IMR-90 (cell line): ENCODE measurements around the gene PEX26. TPM values are rescaled to one million over a fixed set of nuclear protein-coding genes. Genes with fewer than 3 reads are reported as not detected.

Experiments used
- ATAC-seq: fragments of 200-7000 bp; cut with Tn5 transposase; 2 replicates; pipeline ENCODE4 v1.9.1; 2020; ENCODE audit warnings: low read depth, mild to moderate bottlenecking, moderate library complexity
- Bru-seq: library from RNA; stranded (reverse); fragments of 400-500 nt; gene quantifications from one replicate; lab custom pipeline; 2021; lab: Mats Ljungman, UMichigan
- BruChase-seq, 2 experiments: library from RNA; stranded (reverse); fragments of 400-500 nt; gene quantifications; one replicate each; lab custom pipeline; 2021; lab: Mats Ljungman, UMichigan
- BruUV-seq: library from RNA; stranded (reverse); fragments of 400-500 nt; replicated peaks from 2 replicates; lab custom pipeline; 2021; lab: Mats Ljungman, UMichigan
- CTCF ChIA-PET: fragments of 300-600 bp; formaldehyde crosslinking; extraction: SDS; loops from one replicate; lab custom pipeline; 2021; ENCODE audit warnings: antibody characterized with exemption; lab: Yijun Ruan, JAX
- POLR2A ChIA-PET: fragments of 300-600 bp; sonication (Branson Sonifier 250); formaldehyde crosslinking; loops from one replicate; lab custom pipeline; 2022; ENCODE audit warnings: antibody characterized with exemption; ENCODE audit not compliant: unreplicated experiment; lab: Charles Lee
- DNase-seq: peaks from one replicate; pipeline ENCODE4 v3.0.0; 2013
- H2AFZ ChIP-seq: replicated peaks from 2 replicates; pipeline ENCODE3; 2013; ENCODE audit warnings: low read length, mild to moderate bottlenecking; ENCODE audit not compliant: poor library complexity
- H2AK5ac ChIP-seq: 2 replicates; pipeline ENCODE4 v1.6.1; 2013; ENCODE audit warnings: low read depth, low read length, inconsistent platforms
- H2AK9ac ChIP-seq: replicated peaks from 2 replicates; pipeline ENCODE3; 2013; ENCODE audit warnings: mild to moderate bottlenecking, low read depth, low read length, moderate library complexity; ENCODE audit not compliant: poor library complexity
- H2BK120ac ChIP-seq: 2 replicates; pipeline ENCODE4 v1.6.1; 2013; ENCODE audit warnings: low read depth, low read length, inconsistent platforms
- H2BK15ac ChIP-seq: 3 replicates; pipeline ENCODE4 v1.6.1; 2013; ENCODE audit warnings: low read depth, low read length, inconsistent platforms
- H2BK20ac ChIP-seq: 2 replicates; pipeline ENCODE4 v1.6.1; 2013; ENCODE audit warnings: low read depth, mild to moderate bottlenecking, inconsistent platforms, low read length, moderate library complexity
- H2BK5ac ChIP-seq: 2 replicates; pipeline ENCODE4 v1.6.1; 2013; ENCODE audit warnings: mild to moderate bottlenecking, low read depth, low read length, inconsistent platforms; ENCODE audit not compliant: poor library complexity, severe bottlenecking
- H3K14ac ChIP-seq: replicated peaks from 2 replicates; pipeline ENCODE4 v1.6.1; 2013; ENCODE audit warnings: low read depth, low read length, inconsistent platforms
- H3K18ac ChIP-seq: 2 replicates; pipeline ENCODE4 v1.6.1; 2013; ENCODE audit warnings: low read depth, low read length, control low read depth
- H3K23ac ChIP-seq: 2 replicates; pipeline ENCODE4 v1.6.1; 2013; ENCODE audit warnings: low read depth, low read length, inconsistent platforms
- H3K27ac ChIP-seq: 2 replicates; pipeline ENCODE4 v1.5.1; 2013; ENCODE audit warnings: mild to moderate bottlenecking, control low read depth, low read length; ENCODE audit not compliant: insufficient read depth
- H3K27me3 ChIP-seq: 2 replicates; pipeline ENCODE4 v1.6.1; 2013; ENCODE audit warnings: low read length; ENCODE audit not compliant: control insufficient read depth, insufficient read depth
- H3K36me3 ChIP-seq: 2 replicates; pipeline ENCODE4 v1.6.1; 2013; ENCODE audit warnings: low read length, mixed read lengths; ENCODE audit not compliant: control insufficient read depth, insufficient read depth
- H3K4ac ChIP-seq: 2 replicates; pipeline ENCODE4 v1.6.1; 2013; ENCODE audit warnings: low read depth, low read length, inconsistent platforms
- H3K4me1 ChIP-seq: 2 replicates; pipeline ENCODE4 v1.6.1; 2013; ENCODE audit warnings: low read length, mixed read lengths; ENCODE audit not compliant: control insufficient read depth, insufficient read depth
- H3K4me2 ChIP-seq: 2 replicates; pipeline ENCODE4 v1.6.1; 2013; ENCODE audit warnings: low read depth, mild to moderate bottlenecking, control low read depth, low read length, moderate library complexity
- H3K4me3 ChIP-seq: 2 replicates; pipeline ENCODE4 v1.5.1; 2013; ENCODE audit warnings: low read depth, mild to moderate bottlenecking, control low read depth, low read length, moderate library complexity; ENCODE audit not compliant: insufficient read depth
- H3K56ac ChIP-seq: 2 replicates; pipeline ENCODE4 v1.6.1; 2013; ENCODE audit warnings: low read length, inconsistent platforms; ENCODE audit not compliant: insufficient read depth; ENCODE audit errors: extremely low read depth
- H3K79me1 ChIP-seq, 2 experiments: 2 replicates each; pipeline ENCODE4 v1.6.1; 2013; ENCODE audit warnings: low read length in 2 of 2, inconsistent platforms in 1 of 2, low read depth in 1 of 2
- H3K9ac ChIP-seq: 2 replicates; pipeline ENCODE4 v1.6.1; 2013; ENCODE audit warnings: low read depth, low read length, control low read depth
- H3K9me1 ChIP-seq: 2 replicates; pipeline ENCODE4 v1.6.1; 2013; ENCODE audit warnings: low read length, inconsistent platforms; ENCODE audit not compliant: insufficient read depth
- H3K9me3 ChIP-seq: 2 replicates; pipeline ENCODE4 v1.6.1; 2013; ENCODE audit warnings: low read length; ENCODE audit not compliant: control insufficient read depth, insufficient read depth
- H4K20me1 ChIP-seq: 2 replicates; pipeline ENCODE4 v1.6.1; 2013; ENCODE audit warnings: low read length, inconsistent platforms; ENCODE audit not compliant: insufficient read depth
- H4K5ac ChIP-seq: 2 replicates; pipeline ENCODE4 v1.6.1; 2013; ENCODE audit warnings: mild to moderate bottlenecking, low read depth, low read length, control low read depth
- H4K8ac ChIP-seq, 2 experiments: 2 replicates each; pipeline ENCODE4 v1.6.1; 2013; ENCODE audit warnings: low read depth in 2 of 2, low read length in 2 of 2, control low read depth in 1 of 2, inconsistent platforms in 1 of 2
- H4K91ac ChIP-seq: 2 replicates; pipeline ENCODE4 v1.6.1; 2013; ENCODE audit warnings: low read depth, low read length, inconsistent platforms; ENCODE audit not compliant: insufficient read depth
- BHLHE40 ChIP-seq: fragments of 150-350 bp; IDR thresholded peaks from 2 replicates; pipeline ENCODE4 v1.6.1; 2016; ENCODE audit warnings: mild to moderate bottlenecking, low read depth, low read length
- CEBPB ChIP-seq: IDR thresholded peaks from 2 replicates; pipeline ENCODE4 v1.6.1; 2012; ENCODE audit warnings: low read depth, low read length, improper control_type of control experiment
- CTCF ChIP-seq: conservative IDR thresholded peaks from 2 replicates; pipeline ENCODE4 v1.5.1; 2012; ENCODE audit warnings: mild to moderate bottlenecking, low read depth, low read length, improper control_type of control experiment
- ELK1 ChIP-seq: fragments of 150-350 bp; IDR thresholded peaks from 2 replicates; pipeline ENCODE4 v1.6.1; 2016; ENCODE audit warnings: low read depth, mild to moderate bottlenecking, low read length, moderate library complexity, borderline replicate concordance
- FOS ChIP-seq: fragments of 150-350 bp; IDR thresholded peaks from 2 replicates; pipeline ENCODE4 v1.6.1; 2016; ENCODE audit warnings: low read depth, low read length
- MAZ ChIP-seq: IDR thresholded peaks from 2 replicates; pipeline ENCODE4 v1.6.1; 2012; ENCODE audit warnings: low read depth, mild to moderate bottlenecking, low read length, improper control_type of control experiment, moderate library complexity, borderline replicate concordance
- MXI1 ChIP-seq: IDR thresholded peaks from 2 replicates; pipeline ENCODE4 v1.6.1; 2012; ENCODE audit warnings: low read depth, mild to moderate bottlenecking, low read length, moderate library complexity, borderline replicate concordance
- POLR2A ChIP-seq: IDR thresholded peaks from 2 replicates; pipeline ENCODE4 v1.6.1; 2012; ENCODE audit warnings: mild to moderate bottlenecking, low read depth, low read length
- RAD21 ChIP-seq: IDR thresholded peaks from 2 replicates; pipeline ENCODE4 v1.6.1; 2012; ENCODE audit warnings: low read length, improper control_type of control experiment
- RFX5 ChIP-seq: IDR thresholded peaks from 2 replicates; pipeline ENCODE4 v1.8.0; 2012; ENCODE audit warnings: low read depth, mild to moderate bottlenecking, low read length, moderate library complexity
- USF2 ChIP-seq: fragments of 150-350 bp; IDR thresholded peaks from 2 replicates; pipeline ENCODE4 v1.6.1; 2017; ENCODE audit warnings: mild to moderate bottlenecking, antibody characterized with exemption, low read length, low read depth
- WGBS, 2 experiments: methylation state at CpG; one replicate each; pipeline versions ENCODE4 v1.1.5 to v1.1.7; 2013; ENCODE audit warnings: missing lambda C conversion rate in 2 of 2; ENCODE audit not compliant: insufficient read length in 1 of 2; ENCODE audit errors: extremely low coverage in 2 of 2; 5-methylcytosine and 5-hydroxymethylcytosine counted together
- dilution Hi-C: fragments of 300-500 bp; cut with HindIII; formaldehyde crosslinking; loops from one replicate; pipeline ENCODE4 v1.14.3; 2018; ENCODE audit warnings: low sequenced_read_pairs; ENCODE audit not compliant: unreplicated experiment
- in situ Hi-C: fragments of 300-500 bp; cut with MboI; formaldehyde crosslinking; loops from 3 replicates; pipeline ENCODE4 v1.14.3; 2019; ENCODE audit warnings: low sequenced_read_pairs, inconsistent platforms, mixed read lengths
- intact Hi-C: fragments of 100-400 bp; cut with micrococcal nuclease; formaldehyde crosslinking; loops from 2 replicates; pipeline ENCODE4 v1.10.0; 2022
- long read RNA-seq: library from polyadenylated mRNA; unstranded; transcript quantifications from one replicate; pipeline ENCODE4 v2.0.0, GENCODE V29; 2021; ENCODE audit not compliant: unreplicated experiment
- polyA plus RNA-seq, 3 experiments: library from polyadenylated mRNA; depleted of rRNA; stranded (reverse); fragments of >200 nt; gene quantifications; 2 replicates each; pipeline ENCODE4 v1.2.3, GENCODE V29; 2012; ENCODE audit warnings: low replicate concordance in 1 of 3
- total RNA-seq: library from RNA; depleted of rRNA; stranded (reverse); fragments of >200 nt; gene quantifications from 2 replicates; pipeline ENCODE4 v1.2.3, GENCODE V29; 2012; rRNA removed

The PEX26 gene
- total RNA-seq (10.6 and 12.2 TPM in 2 replicates), polyA plus RNA-seq (2012; rRNA removed) (17.8 and 18.5 TPM in 2 replicates), Bru-seq, nascent RNA (percentile 82 among the genes with signal in this experiment), BruChase-seq, experiment 1, labeled RNA remaining after a 6-hour chase (percentile 95 among the genes with signal in this experiment), BruChase-seq, experiment 2, labeled RNA remaining after a 2-hour chase (percentile 93 among the genes with signal in this experiment)
- 12.2 and 14.4 TPM in 2 replicates for polyA plus RNA-seq (2012; cell fraction: cytosol; rRNA removed)
- 12.7 and 13.0 TPM in 2 replicates for polyA plus RNA-seq (2012; cell fraction: nucleus; rRNA removed; ENCODE audit: low replicate concordance)
- long read RNA-seq, partial matches to known transcripts = 1 of 8 reads
- long read RNA-seq, other reads (novel, unspliced or antisense) = 6 of 8 reads

- H3K4me1 ChIP-seq = peaks cover 2% of the 10 kb centered on the region
- no peaks in the 10 kb centered on the region for H4K20me1 ChIP-seq
- no peaks in the 10 kb centered on the region for H3K9me1 ChIP-seq
- peak within 1 kb of the TSS; percentile 93 for H2AFZ ChIP-seq
- H2AK5ac ChIP-seq = peak within 1 kb of the TSS; percentile 81
- H2BK20ac ChIP-seq = no peak within 1 kb of the TSS
- H3K4me2 ChIP-seq = peak within 1 kb of the TSS; percentile 97
- no TSS peak for BruUV-seq
- peak within 1 kb of the TSS; percentile 73 for H3K18ac ChIP-seq
- peak within 1 kb of the TSS; percentile 93 for H2AK9ac ChIP-seq
- H3K9ac ChIP-seq = peak within 1 kb of the TSS; percentile 99
- H3K4ac ChIP-seq = peak within 1 kb of the TSS; percentile 92
- peak within 1 kb of the TSS; percentile 94 for H3K23ac ChIP-seq
- peak within 1 kb of the TSS; percentile 73 for H2BK120ac ChIP-seq
- peak within 1 kb of the TSS; percentile 92 for H3K27ac ChIP-seq
- H3K27me3 ChIP-seq = no peaks in the 10 kb centered on the region
- CTCF ChIA-PET = interaction anchor here (2.8 to 3.1 kb wide), 3 partner anchors 45 to 248 kb away, joined by 16 to 22 read pairs (median 20); no protein-coding TSS in a partner anchor
- DNase-seq (peak; percentile 95), ATAC-seq (peak; percentile 99)
- peaks cover 19 to 38% of the 10 kb centered on the region in 2 experiments; a peak in 3 of 4 replicates for H3K79me1 ChIP-seq
- peak within 1 kb of the TSS; percentile 90 for H3K56ac ChIP-seq
- POLR2A ChIA-PET = interaction anchor here (0.5 to 1.0 kb wide), 2 partner anchors 15 to 447 kb away, joined by 3 to 4 read pairs; no protein-coding TSS in a partner anchor
- peak within 1 kb of the TSS; percentile 82 for H4K91ac ChIP-seq
- peak within 1 kb of the TSS; percentile 99 for H4K5ac ChIP-seq
- WGBS, 2 experiments = 0% methylated on average over 13 of the region's 50 CpGs; no CpG with 5 or more reads in 1 of the 2 experiments
- no peak within 1 kb of the TSS; the same call in 2 of the 3 replicates for H2BK15ac ChIP-seq
- H4K8ac ChIP-seq = peak within 1 kb of the TSS; percentile 82 to 97
- H3K14ac ChIP-seq = peak within 1 kb of the TSS; percentile 98
- H3K4me3 ChIP-seq = peak within 1 kb of the TSS; percentile 87
- H2BK5ac ChIP-seq = peak within 1 kb of the TSS; percentile 72
- intact Hi-C loops (loop anchor here (2.0 to 10.0 kb wide), 5 partner anchors 53 to 1003 kb away; partner anchors contain the start of gene MICAL3), dilution Hi-C loops (no loop called here), in situ Hi-C loops (no loop called here)
- H3K9me3 ChIP-seq = no peaks in the 10 kb centered on the region
- peaks cover 10% of the 10 kb centered on the region for H3K36me3 ChIP-seq
- TF ChIP-seq BHLHE40 (no peak), CTCF (no peak), CEBPB (peak; percentile 40; the same call in 1 of the 2 replicates), RFX5 (no peak), FOS (no peak), USF2 (no peak), MXI1 (peak; percentile 78; the same call in 1 of the 2 replicates), RAD21 (peak; percentile 11; the same call in 1 of the 2 replicates), MAZ (no peak; the same call in 1 of the 2 replicates), POLR2A (no peak), ELK1 (no peak)
Measured at GRCh38 chr22:18077639-18078328, at the start of gene PEX26. TSS of gene PEX26 (plus strand) at chr22:18077990. CDS start at chr22:18078377, 387 bp downstream.
